GM18870 (cell line): ENCODE data around the gene STIM1.

Experiments
- ATAC-seq: cut with Tn5 transposase; IDR thresholded peaks from one replicate; pipeline ENCODE4 v1.9.1; 2021; ENCODE audit warnings: moderate library complexity; ENCODE audit not compliant: unreplicated experiment

STIM1 gene

GRCh38 chr11:3946455-3947017 is 91.1 kb downstream of the STIM1 start:
- ATAC-seq: no peak

- ATAC-seq: peak; percentile 75
Observed at GRCh38 chr11:3947061-3947460, 91.6 kb downstream of the STIM1 start.

- peak; percentile 67 for ATAC-seq
Observed at GRCh38 chr11:3949125-3949524, 93.7 kb downstream of the STIM1 start.

- ATAC-seq: no peak
Observed at GRCh38 chr11:3950996-3951660, 95.7 kb downstream of the STIM1 start.

- ATAC-seq: no peak
Observed at GRCh38 chr11:3952715-3953114, 97.3 kb downstream of the STIM1 start.

GRCh38 chr11:3953327-3953726 is 97.9 kb downstream of the STIM1 start:
- ATAC-seq: no peak

GRCh38 chr11:3954448-3955298 is 99.2 kb downstream of the STIM1 start:
- ATAC-seq: no peak

- no peak for ATAC-seq
Observed at GRCh38 chr11:3955299-3955665, 99.8 kb downstream of the STIM1 start.

GRCh38 chr11:3956038-3956437 is 100.6 kb downstream of the STIM1 start:
- no peak for ATAC-seq

- ATAC-seq: no peak
Observed at GRCh38 chr11:3956748-3957147, 101.3 kb downstream of the STIM1 start.

- no peak for ATAC-seq
Observed at GRCh38 chr11:3957437-3957836, 102.0 kb downstream of the STIM1 start.

- ATAC-seq: no peak
Observed at GRCh38 chr11:3958281-3958680, 102.8 kb downstream of the STIM1 start.

GRCh38 chr11:3959015-3959902 is 103.8 kb downstream of the STIM1 start:
- no peak for ATAC-seq

- ATAC-seq: no peak
Observed at GRCh38 chr11:3959903-3960265, 104.4 kb downstream of the STIM1 start.

- no peak for ATAC-seq
Observed at GRCh38 chr11:3962406-3962840, 107.0 kb downstream of the STIM1 start.

- ATAC-seq: no peak
Observed at GRCh38 chr11:3964056-3964455, 108.6 kb downstream of the STIM1 start.

GRCh38 chr11:3964935-3965604 is 109.6 kb downstream of the STIM1 start:
- ATAC-seq: no peak

- ATAC-seq: no peak
Observed at GRCh38 chr11:3967695-3968094, 112.2 kb downstream of the STIM1 start.

- no peak for ATAC-seq
Observed at GRCh38 chr11:3969200-3969599, 113.7 kb downstream of the STIM1 start.

GRCh38 chr11:3969613-3970012 is 114.1 kb downstream of the STIM1 start:
- ATAC-seq: no peak

- no peak for ATAC-seq
Observed at GRCh38 chr11:3970108-3970507, 114.6 kb downstream of the STIM1 start.
